Measurements from ENCODE around the gene MMP3.

GRCh38 chr11:102809971-102810370 is 33.4 kb downstream of the MMP3 start:
- TF ChIP-seq CTCF (IDR thresholded peaks at IDR 0.05) (no peak), POLR2A (IDR thresholded peaks at IDR 0.05) (no peak)

Data from prostate gland (tissue), 2 donors.